Epidermal melanocyte (primary cell): ENCODE measurements around the gene DPP7.
"Not testable (repeated sequence)": the region's sequence is repeated elsewhere in the genome, so short reads cannot be mapped to it uniquely, and the experiment has no call there.

Source experiments
- DNase-seq: peaks from one replicate; pipeline ENCODE4 v3.0.0; 2011; ENCODE audit warnings: low spot score; ENCODE audit not compliant: insufficient read length

Gene DPP7

GRCh38 chr9:137148242-137148641, 33.7 kb upstream of the DPP7 start:
- no peak for DNase-seq

GRCh38 chr9:137147793-137148160, 33.2 kb upstream of the DPP7 start:
- DNase-seq = no peak

- DNase-seq = no peak
Measured at GRCh38 chr9:137147091-137147792, 32.7 kb upstream of the DPP7 start.

GRCh38 chr9:137146527-137146918, 32.0 kb upstream of the DPP7 start:
- DNase-seq = no peak

GRCh38 chr9:137145731-137146526, 31.4 kb upstream of the DPP7 start:
- DNase-seq = no peak

GRCh38 chr9:137143459-137143858, 28.9 kb upstream of the DPP7 start:
- DNase-seq = no peak

GRCh38 chr9:137141976-137142936, 27.7 kb upstream of the DPP7 start:
- DNase-seq = no peak

- DNase-seq = no peak
Measured at GRCh38 chr9:137141050-137141810, 26.7 kb upstream of the DPP7 start.

GRCh38 chr9:137140151-137141012, 25.8 kb upstream of the DPP7 start:
- DNase-seq = no peak

GRCh38 chr9:137139468-137140150, 25.1 kb upstream of the DPP7 start:
- DNase-seq = no peak

GRCh38 chr9:137138722-137139467, 24.4 kb upstream of the DPP7 start, which contains the start of gene GRIN1:
Gene GRIN1 (plus strand): TSS chr9:137139154. CDS start chr9:137139487, 333 bp downstream.
- DNase-seq = peak; percentile 61

- no peak for DNase-seq
Measured at GRCh38 chr9:137138058-137138721, 23.7 kb upstream of the DPP7 start.

- DNase-seq = no peak
Measured at GRCh38 chr9:137136881-137137607, 22.5 kb upstream of the DPP7 start.

GRCh38 chr9:137136261-137136880, 21.8 kb upstream of the DPP7 start:
- DNase-seq = no peak

- not testable (repeated sequence) for DNase-seq
Measured at GRCh38 chr9:137135154-137135553, 20.6 kb upstream of the DPP7 start.

GRCh38 chr9:137134191-137134590, 19.7 kb upstream of the DPP7 start:
- DNase-seq = no peak

- DNase-seq = no peak
Measured at GRCh38 chr9:137130176-137130755, 15.7 kb upstream of the DPP7 start.
